Smooth muscle cell (in vitro differentiated cells): ENCODE measurements around the gene DKK2. TPM values are rescaled to one million over a fixed set of nuclear protein-coding genes. Genes with fewer than 3 reads are reported as not detected.

Source experiments
- DNase-seq: peaks from one replicate; lab custom pipeline; 2025; ENCODE audit not compliant: unreplicated experiment; lab: John Stamatoyannopoulos, UW
- H2AFZ ChIP-seq: fragments of 200-600 bp; sonication (generic); 2 replicates; pipeline ENCODE4 v1.6.0; 2016; ENCODE audit warnings: antibody characterized with exemption, low read depth, mild to moderate bottlenecking
- H3F3A ChIP-seq: fragments of 200-600 bp; sonication (generic); 2 replicates; pipeline ENCODE4 v1.6.0; 2017; ENCODE audit warnings: antibody characterized with exemption, low read depth
- H3K27ac ChIP-seq: fragments of 200-600 bp; sonication (generic); 2 replicates; pipeline ENCODE4 v1.5.1; 2016; ENCODE audit warnings: low read depth, mild to moderate bottlenecking
- H3K27me3 ChIP-seq: fragments of 200-600 bp; sonication (generic); 2 replicates; pipeline ENCODE4 v1.6.1; 2016; ENCODE audit warnings: low read depth, mild to moderate bottlenecking
- H3K36me3 ChIP-seq: fragments of 200-600 bp; sonication (generic); 2 replicates; pipeline ENCODE4 v1.5.1; 2016; ENCODE audit warnings: low read depth
- H3K4me1 ChIP-seq: fragments of 200-600 bp; sonication (generic); 2 replicates; pipeline ENCODE4 v1.5.1; 2016; ENCODE audit warnings: low read depth
- H3K4me2 ChIP-seq: fragments of 200-600 bp; sonication (generic); 2 replicates; pipeline ENCODE4 v1.6.0; 2016; ENCODE audit warnings: mild to moderate bottlenecking
- H3K4me3 ChIP-seq: fragments of 200-600 bp; sonication (generic); 2 replicates; pipeline ENCODE4 v1.5.1; 2016; ENCODE audit warnings: mild to moderate bottlenecking
- H3K79me2 ChIP-seq: fragments of 200-600 bp; sonication (generic); 2 replicates; pipeline ENCODE4 v1.6.0; 2016; ENCODE audit warnings: low read depth, mild to moderate bottlenecking
- H3K9ac ChIP-seq: fragments of 200-600 bp; sonication (generic); 2 replicates; pipeline ENCODE4 v1.6.0; 2016; ENCODE audit warnings: low read depth
- H3K9me3 ChIP-seq: fragments of 200-600 bp; sonication (generic); replicated peaks from 2 replicates; pipeline ENCODE4 v1.5.1; 2016; ENCODE audit warnings: low read depth
- H4K20me1 ChIP-seq: fragments of 200-600 bp; sonication (generic); 2 replicates; pipeline ENCODE4 v1.6.0; 2016; ENCODE audit warnings: low read depth
- CTCF ChIP-seq: fragments of 200-600 bp; sonication (generic); IDR thresholded peaks from 2 replicates; pipeline ENCODE4 v1.5.1; 2017; ENCODE audit warnings: borderline replicate concordance, mild to moderate bottlenecking, antibody characterized with exemption; ENCODE audit not compliant: insufficient read depth, poor library complexity, severe bottlenecking
- whole genome bisulfite sequencing: methylation state at CpG from one replicate; pipeline ENCODE4 v1.1.7; 2016; ENCODE audit warnings: low lambda C conversion rate; 5-methylcytosine and 5-hydroxymethylcytosine counted together
- polyA plus RNA-seq: library from polyadenylated mRNA; unstranded; fragments of >200 nt; fragmentation: Nextera tagmentation; extraction: Ambion mirVana; gene quantifications from 2 replicates; pipeline ENCODE4 v1.2.1, GENCODE V29; 2016
- total RNA-seq: library from RNA; depleted of rRNA; stranded (reverse); fragments of >200 nt; gene quantifications from 2 replicates; pipeline ENCODE4 v1.2.3, GENCODE V29; 2014

Gene DKK2
- total and polyA plus RNA-seq, 2 experiments from 2014 or later, result 325 to 555 TPM

GRCh38 chr4:107034996-107035818, 906 bp downstream of the DKK2 start:
- Histone ChIP-seq H3F3A (peaks cover 20% of the 10 kb centered on the region), H3K79me2 (peaks cover 59% of the 10 kb centered on the region), H3K4me2 (peak overlapping the region; percentile 96), H3K27me3 (peaks cover 6% of the 10 kb centered on the region), H3K4me1 (no peaks in the 10 kb centered on the region), H3K9ac (peak overlapping the region; percentile 56), H3K27ac (peak overlapping the region; percentile 65), H3K4me3 (peak overlapping the region; percentile 71), H2AFZ (peak overlapping the region; percentile 20), H4K20me1 (peaks cover 58% of the 10 kb centered on the region), H3K36me3 (no peaks in the 10 kb centered on the region), H3K9me3 (no peaks in the 10 kb centered on the region)
- DNase-seq, result peak; percentile 43
- 5% methylated on average over 39 of the region's 39 CpGs for WGBS
- TF ChIP-seq CTCF, result no peak

GRCh38 chr4:107034091-107034995, 1.8 kb downstream of the DKK2 start:
- peaks cover 21% of the 10 kb centered on the region for H3F3A ChIP-seq
- peaks cover 67% of the 10 kb centered on the region for H4K20me1 ChIP-seq
- H3K4me2 ChIP-seq, result peak overlapping the region; percentile 96
- H3K4me1 ChIP-seq, result no peaks in the 10 kb centered on the region
- no peak overlapping the region for H2AFZ ChIP-seq
- H3K27ac ChIP-seq, result peak overlapping the region; percentile 49
- peak; percentile 45 for DNase-seq
- no peaks in the 10 kb centered on the region for H3K9me3 ChIP-seq
- H3K79me2 ChIP-seq, result peaks cover 67% of the 10 kb centered on the region
- TF ChIP-seq CTCF, result peak; percentile 34
- 6% methylated on average over 39 of the region's 39 CpGs for whole genome bisulfite sequencing
- H3K36me3 ChIP-seq, result no peaks in the 10 kb centered on the region
- peak overlapping the region; percentile 46 for H3K9ac ChIP-seq
- H3K4me3 ChIP-seq, result peak overlapping the region; percentile 71
- H3K27me3 ChIP-seq, result peaks cover 6% of the 10 kb centered on the region

DNA sequence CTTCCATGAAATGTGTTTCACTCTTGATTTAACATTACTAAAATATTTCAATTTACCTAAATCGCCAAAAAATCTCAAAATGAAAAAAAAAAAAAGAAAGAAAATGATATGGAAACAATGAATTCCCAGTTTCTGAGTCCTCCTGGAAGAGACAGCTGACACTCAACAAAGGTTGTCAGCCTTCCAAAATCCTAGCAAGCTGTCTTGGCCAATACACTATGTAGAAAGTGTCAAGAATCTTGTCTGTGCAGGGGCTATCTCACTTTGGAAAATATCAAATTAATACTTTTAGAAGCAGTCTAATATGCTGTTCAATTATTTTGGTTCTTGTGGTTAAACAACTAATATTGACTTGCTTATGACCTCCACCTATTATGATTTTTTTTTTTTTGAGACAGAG, 8.7 kb downstream of the DKK2 start:
- no peak overlapping the region for H2AFZ ChIP-seq
- H3F3A ChIP-seq, result peaks cover 8% of the 10 kb centered on the region
- H3K4me3 ChIP-seq, result no peak overlapping the region
- no peak overlapping the region for H3K9ac ChIP-seq
- H3K79me2 ChIP-seq, result peaks cover 90% of the 10 kb centered on the region
- H3K27ac ChIP-seq, result peak overlapping the region; percentile 43
- H3K27me3 ChIP-seq, result no peaks in the 10 kb centered on the region
- no peak for DNase-seq
- H3K36me3 ChIP-seq, result no peaks in the 10 kb centered on the region
- H3K4me2 ChIP-seq, result peak overlapping the region; percentile 51
- TF ChIP-seq CTCF, result no peak
- H3K4me1 ChIP-seq, result peaks cover 14% of the 10 kb centered on the region
- WGBS, result 87% methylated on average over 1 of the region's 1 CpG
- no peaks in the 10 kb centered on the region for H3K9me3 ChIP-seq
- peaks cover 99% of the 10 kb centered on the region for H4K20me1 ChIP-seq
